Right kidney (tissue), 9 donors: ENCODE results near the gene MTHFD1.
A peak's percentile ranks its signal among the peaks of the same experiment; 100 is the strongest.
"Not testable (repeated sequence)": the region's sequence is repeated elsewhere in the genome, so short reads cannot be mapped to it uniquely, and the experiment has no call there.

Source experiments
- DNase-seq: peaks from one replicate; pipeline ENCODE4 v3.0.0-alpha.2; 2016
- long read RNA-seq, 8 donors: transcript quantifications; one replicate each; lab custom pipeline, GENCODE V29; 2026

The MTHFD1 gene
- long read RNA-seq, donor 1, transcript MTHFD1-201 (28 exons, 3,136 nt) = major isoform, 9 of 11 reads
- long read RNA-seq, donor 1, partial matches to known transcripts = 0 of 11 reads
- long read RNA-seq, donor 1, other reads (novel, unspliced or antisense) = 0 of 11 reads
- long read RNA-seq, donor 2, transcript MTHFD1-201 (28 exons, 3,136 nt) = major isoform, 5 of 8 reads
- long read RNA-seq, donor 2, partial matches to known transcripts = 0 of 8 reads
- long read RNA-seq, donor 2, other reads (novel, unspliced or antisense) = 0 of 8 reads
- long read RNA-seq, donor 3, partial matches to known transcripts = 0 of 3 reads
- long read RNA-seq, donor 3, other reads (novel, unspliced or antisense) = 0 of 3 reads
- long read RNA-seq, donor 4, transcript MTHFD1-201 (28 exons, 3,136 nt) = major isoform, 7 of 7 reads
- long read RNA-seq, donor 4, partial matches to known transcripts = 0 of 7 reads
- long read RNA-seq, donor 4, other reads (novel, unspliced or antisense) = 0 of 7 reads
- long read RNA-seq, donor 5, transcript MTHFD1-201 (28 exons, 3,136 nt) = major isoform, 6 of 11 reads
- long read RNA-seq, donor 5, transcript MTHFD1-206 (2 exons, 556 nt) = minor isoform, 5 of 11 reads
- long read RNA-seq, donor 5, partial matches to known transcripts = 0 of 11 reads
- long read RNA-seq, donor 5, other reads (novel, unspliced or antisense) = 0 of 11 reads
- long read RNA-seq, donor 6, partial matches to known transcripts = 5 of 18 reads
- long read RNA-seq, donor 6, other reads (novel, unspliced or antisense) = 5 of 18 reads
- long read RNA-seq, donor 7 = 0 reads
- long read RNA-seq, donor 8, transcript MTHFD1-206 (2 exons, 556 nt) = minor isoform, 5 of 26 reads
- long read RNA-seq, donor 8, transcript MTHFD1-201 (28 exons, 3,136 nt) = major isoform, 8 of 26 reads
- long read RNA-seq, donor 8, partial matches to known transcripts = 8 of 26 reads
- long read RNA-seq, donor 8, other reads (novel, unspliced or antisense) = 5 of 26 reads

GRCh38 chr14:64387782-64388532 lies at the start of gene MTHFD1:
Gene MTHFD1 (plus strand): TSS chr14:64388353. CDS start chr14:64388428, 75 bp downstream.
- peak; percentile 91 for DNase-seq

- peak; percentile 92 for DNase-seq
Measured at GRCh38 chr14:64338616-64339316, 49.4 kb upstream of the MTHFD1 start.

GRCh38 chr14:64340560-64341196 lies 47.5 kb upstream of the MTHFD1 start:
- no peak for DNase-seq

GRCh38 chr14:64347748-64348147 lies 40.4 kb upstream of the MTHFD1 start:
- no peak for DNase-seq

GRCh38 chr14:64349741-64350490 lies 38.2 kb upstream of the MTHFD1 start:
- no peak for DNase-seq

GRCh38 chr14:64363265-64363846 lies 24.8 kb upstream of the MTHFD1 start:
- DNase-seq = no peak

GRCh38 chr14:64364907-64365306 lies 23.2 kb upstream of the MTHFD1 start:
- DNase-seq = no peak

- not testable (repeated sequence) for DNase-seq
Measured at GRCh38 chr14:64365358-64365889, 22.7 kb upstream of the MTHFD1 start.

GRCh38 chr14:64369201-64369600 lies 19.0 kb upstream of the MTHFD1 start:
- no peak for DNase-seq

- DNase-seq = no peak
Measured at GRCh38 chr14:64387232-64387781, 846 bp upstream of the MTHFD1 start.

GRCh38 chr14:64388533-64389285 lies 556 bp downstream of the MTHFD1 start:
- peak; percentile 89 for DNase-seq

GRCh38 chr14:64391113-64391725 lies 3.1 kb downstream of the MTHFD1 start:
- no peak for DNase-seq

- no peak for DNase-seq
Measured at GRCh38 chr14:64391986-64392385, 3.8 kb downstream of the MTHFD1 start.

- DNase-seq = not testable (repeated sequence)
Measured at GRCh38 chr14:64393189-64393726, 5.1 kb downstream of the MTHFD1 start.

GRCh38 chr14:64394423-64394822 lies 6.3 kb downstream of the MTHFD1 start:
- no peak for DNase-seq

- DNase-seq = no peak
Measured at GRCh38 chr14:64394977-64395633, 7.0 kb downstream of the MTHFD1 start.

- no peak for DNase-seq
Measured at GRCh38 chr14:64400829-64401459, 12.8 kb downstream of the MTHFD1 start.
